Mesenchymal stem cell (in vitro differentiated cells and primary cell): ENCODE measurements around the gene PIR.

ENCODE experiments used
- DNase-seq: peaks from one replicate; pipeline ENCODE4 v3.0.0-alpha.2; 2013
- H2AFZ ChIP-seq: one replicate; pipeline ENCODE4 v1.6.1; 2013; ENCODE audit warnings: low read depth, mild to moderate bottlenecking, control low read depth, inconsistent platforms, low read length, moderate library complexity
- H2AK5ac ChIP-seq: 2 replicates; pipeline ENCODE4 v1.6.1; 2013; ENCODE audit warnings: low read length, moderate library complexity, mild to moderate bottlenecking, inconsistent platforms; ENCODE audit not compliant: severe bottlenecking
- H2BK120ac ChIP-seq: one replicate; pipeline ENCODE4 v1.6.1; 2013; ENCODE audit warnings: low read depth, mild to moderate bottlenecking, inconsistent platforms, low read length, moderate library complexity
- H2BK12ac ChIP-seq, 2 experiments: one replicate each; pipeline ENCODE4 v1.6.1; 2013; ENCODE audit warnings: inconsistent platforms in 2 of 2, low read length in 2 of 2, mild to moderate bottlenecking in 2 of 2, moderate library complexity in 2 of 2, control low read depth in 1 of 2
- H2BK15ac ChIP-seq: one replicate; pipeline ENCODE4 v1.6.1; 2013; ENCODE audit warnings: mild to moderate bottlenecking, low read depth, inconsistent platforms; ENCODE audit not compliant: poor library complexity, severe bottlenecking
- H2BK5ac ChIP-seq: 2 replicates; pipeline ENCODE4 v1.6.1; 2013; ENCODE audit warnings: low read depth, mild to moderate bottlenecking, low read length, control low read depth, inconsistent platforms; ENCODE audit not compliant: poor library complexity, severe bottlenecking
- H3K14ac ChIP-seq, 2 experiments: one replicate each; pipeline ENCODE4 v1.6.1; 2013; ENCODE audit warnings: inconsistent platforms in 2 of 2, low read length in 2 of 2, control low read depth in 1 of 2, mild to moderate bottlenecking in 1 of 2, moderate library complexity in 1 of 2
- H3K18ac ChIP-seq, 2 experiments: one replicate each; pipeline ENCODE4 v1.6.1; 2013; ENCODE audit warnings: inconsistent platforms in 2 of 2, low read length in 2 of 2, control low read depth in 1 of 2, low read depth in 1 of 2, mild to moderate bottlenecking in 1 of 2
- H3K23ac ChIP-seq, 2 experiments: one replicate each; pipeline ENCODE4 v1.6.1; 2013; ENCODE audit warnings: inconsistent platforms in 2 of 2, low read length in 2 of 2, mild to moderate bottlenecking in 2 of 2, moderate library complexity in 2 of 2, control low read depth in 1 of 2
- H3K27ac ChIP-seq: 2 replicates; pipeline ENCODE4 v1.5.1; 2013; ENCODE audit warnings: mild to moderate bottlenecking, moderate library complexity, low read length, control low read depth, inconsistent platforms; ENCODE audit not compliant: poor library complexity, severe bottlenecking
- H3K27me3 ChIP-seq, 2 experiments: 2 replicates each; pipeline versions ENCODE4 v1.6.1 to v1.7.0; 2013; ENCODE audit warnings: low read length in 2 of 2, mild to moderate bottlenecking in 2 of 2, moderate library complexity in 2 of 2, control low read depth in 1 of 2, inconsistent platforms in 1 of 2; ENCODE audit not compliant: control insufficient read depth in 1 of 2, insufficient read depth in 1 of 2
- H3K36me3 ChIP-seq, 2 experiments: 2 replicates each; pipeline versions ENCODE4 v1.6.1 to v1.7.0; 2013; ENCODE audit warnings: low read length in 2 of 2, control low read depth in 1 of 2, inconsistent platforms in 1 of 2, low read depth in 1 of 2, mild to moderate bottlenecking in 1 of 2; ENCODE audit not compliant: insufficient read depth in 2 of 2, control insufficient read depth in 1 of 2
- H3K4ac ChIP-seq, 2 experiments: one replicate each; pipeline ENCODE4 v1.6.1; 2013; ENCODE audit warnings: inconsistent platforms in 2 of 2, low read length in 2 of 2, mild to moderate bottlenecking in 2 of 2, moderate library complexity in 2 of 2, control low read depth in 1 of 2, low read depth in 1 of 2
- H3K4me1 ChIP-seq: 2 replicates; pipeline ENCODE4 v1.6.1; 2013; ENCODE audit warnings: low read depth, low read length, control low read depth; ENCODE audit not compliant: control insufficient read depth, insufficient read depth
- H3K4me2 ChIP-seq: 2 replicates; pipeline ENCODE4 v1.6.1; 2013; ENCODE audit warnings: low read length, mild to moderate bottlenecking, inconsistent platforms; ENCODE audit not compliant: poor library complexity, severe bottlenecking
- H3K4me3 ChIP-seq, 2 experiments: 2 replicates each; pipeline versions ENCODE4 v1.5.1 to v1.7.0; 2013; ENCODE audit warnings: low read length in 2 of 2, mild to moderate bottlenecking in 2 of 2, control low read depth in 1 of 2, low read depth in 1 of 2; ENCODE audit not compliant: insufficient read depth in 1 of 2
- H3K79me1 ChIP-seq: replicated peaks from 2 replicates; pipeline ENCODE4 v1.6.1; 2013; ENCODE audit warnings: mild to moderate bottlenecking, control low read depth, low read length, inconsistent platforms; ENCODE audit not compliant: poor library complexity, severe bottlenecking
- H3K9ac ChIP-seq: 2 replicates; pipeline ENCODE4 v1.7.0; 2013; ENCODE audit warnings: mild to moderate bottlenecking, low read length, moderate library complexity
- H3K9me3 ChIP-seq: 2 replicates; pipeline ENCODE4 v1.7.0; 2013; ENCODE audit warnings: mild to moderate bottlenecking, low read length; ENCODE audit not compliant: control insufficient read depth
- H4K8ac ChIP-seq: one replicate; pipeline ENCODE4 v1.6.1; 2013; ENCODE audit warnings: inconsistent platforms, mild to moderate bottlenecking, low read length, moderate library complexity
- H4K91ac ChIP-seq: one replicate; pipeline ENCODE4 v1.6.1; 2013; ENCODE audit warnings: mild to moderate bottlenecking, low read length, inconsistent platforms
- WGBS: methylation state at CpG from one replicate; pipeline ENCODE4 v1.1.7; 2013; ENCODE audit warnings: mixed read lengths; 5-methylcytosine and 5-hydroxymethylcytosine counted together

Gene PIR

DNA sequence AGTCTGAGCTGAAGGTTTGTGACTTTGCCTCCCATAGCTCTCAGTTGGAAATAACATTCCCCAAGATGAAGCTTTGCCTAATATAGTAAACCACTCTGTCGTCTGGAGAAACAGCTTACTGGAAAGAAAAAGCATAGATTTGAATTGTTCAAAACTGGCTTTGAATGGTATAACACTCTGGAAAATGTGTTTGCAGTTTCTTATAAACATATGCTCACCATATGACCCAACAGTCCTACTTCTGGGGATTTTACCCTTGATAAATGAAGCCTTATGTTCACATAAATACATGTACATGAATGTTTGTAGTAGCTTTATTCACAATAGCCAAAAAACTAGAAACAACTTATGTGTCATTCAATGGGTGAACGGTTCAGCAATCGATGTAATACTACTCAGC is 119.2 kb downstream of the PIR start:
- H3K79me1 ChIP-seq, result no peaks in the 10 kb centered on the region
- no peak overlapping the region for H4K8ac ChIP-seq
- no peak overlapping the region for H3K14ac ChIP-seq
- H3K27ac ChIP-seq, result no peak overlapping the region
- H2BK12ac ChIP-seq, result no peak overlapping the region
- no peak overlapping the region for H2BK5ac ChIP-seq
- no peaks in the 10 kb centered on the region for H3K9me3 ChIP-seq
- no peak overlapping the region for H2BK120ac ChIP-seq
- H3K4me1 ChIP-seq, result no peaks in the 10 kb centered on the region
- H3K36me3 ChIP-seq, result no peaks in the 10 kb centered on the region
- no peak overlapping the region for H3K18ac ChIP-seq
- WGBS, result 100% methylated on average over 1 of the region's 3 CpGs
- no peak overlapping the region for H3K4me2 ChIP-seq
- H2AK5ac ChIP-seq, result no peak overlapping the region
- no peak for DNase-seq
- no peak overlapping the region for H2BK15ac ChIP-seq
- H4K91ac ChIP-seq, result no peak overlapping the region
- no peak overlapping the region for H3K4ac ChIP-seq
- no peak overlapping the region for H2AFZ ChIP-seq
- H3K23ac ChIP-seq, result no peak overlapping the region
- peaks cover 0 to 6% of the 10 kb centered on the region in 2 experiments for H3K27me3 ChIP-seq
- H3K4me3 ChIP-seq, result no peak overlapping the region
- H3K9ac ChIP-seq, result no peak overlapping the region

DNA sequence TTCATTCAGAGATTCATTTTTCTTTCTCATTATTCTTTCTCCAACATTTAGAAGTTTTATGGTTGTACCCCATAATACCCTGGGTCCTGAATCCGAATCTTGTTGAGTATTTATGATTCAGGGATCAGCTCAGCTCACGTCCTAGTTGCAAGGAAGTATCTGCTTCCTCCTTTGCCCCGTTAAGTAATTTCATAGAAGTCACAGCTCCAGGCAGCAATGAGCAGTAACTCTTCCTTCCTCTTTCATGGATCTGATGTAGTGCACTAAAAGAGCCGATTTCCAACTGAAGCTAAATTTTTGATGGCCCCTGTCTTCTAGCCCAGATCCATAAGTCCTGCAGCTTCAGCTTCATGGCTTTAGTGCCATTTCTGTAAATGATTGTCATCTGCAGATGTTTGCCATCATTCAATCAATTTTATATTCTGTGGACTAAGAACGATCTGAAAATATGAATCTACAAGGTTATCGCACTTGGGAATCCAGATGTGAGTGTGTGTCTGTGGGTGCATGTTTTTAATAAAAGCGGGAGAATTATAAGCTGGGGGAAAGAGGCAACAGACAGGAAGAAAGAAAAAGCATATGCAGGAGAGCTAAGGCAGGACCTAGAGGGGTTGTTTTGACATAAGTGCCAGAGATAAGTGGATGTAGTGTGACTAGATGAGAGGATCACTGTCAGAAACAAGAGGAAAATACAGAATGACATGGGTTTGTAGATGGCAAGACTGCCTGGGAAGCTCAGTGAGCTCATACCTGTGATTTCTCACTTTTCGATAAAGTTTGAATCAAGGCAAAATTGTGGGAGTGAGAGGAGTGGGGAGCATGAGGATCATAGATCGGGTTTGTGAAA is 126.4 kb downstream of the PIR start:
- no peaks in the 10 kb centered on the region for H3K36me3 ChIP-seq
- no peak overlapping the region for H3K4ac ChIP-seq
- H3K4me2 ChIP-seq, result no peak overlapping the region
- peaks cover 0 to 10% of the 10 kb centered on the region in 2 experiments for H3K27me3 ChIP-seq
- H2BK15ac ChIP-seq, result no peak overlapping the region
- H2BK12ac ChIP-seq, result no peak overlapping the region
- DNase-seq, result no peak
- no peaks in the 10 kb centered on the region for H3K9me3 ChIP-seq
- WGBS, result 88% methylated on average over 8 of the region's 9 CpGs
- no peak overlapping the region for H2BK5ac ChIP-seq
- no peak overlapping the region for H4K91ac ChIP-seq
- H3K27ac ChIP-seq, result no peak overlapping the region
- H2AFZ ChIP-seq, result no peak overlapping the region
- H3K9ac ChIP-seq, result no peak overlapping the region
- no peak overlapping the region for H3K18ac ChIP-seq
- no peak overlapping the region for H4K8ac ChIP-seq
- no peak overlapping the region for H3K4me3 ChIP-seq
- H2AK5ac ChIP-seq, result no peak overlapping the region
- H3K79me1 ChIP-seq, result no peaks in the 10 kb centered on the region
- no peak overlapping the region for H3K23ac ChIP-seq
- no peak overlapping the region for H2BK120ac ChIP-seq
- H3K14ac ChIP-seq, result no peak overlapping the region
- no peaks in the 10 kb centered on the region for H3K4me1 ChIP-seq

DNA sequence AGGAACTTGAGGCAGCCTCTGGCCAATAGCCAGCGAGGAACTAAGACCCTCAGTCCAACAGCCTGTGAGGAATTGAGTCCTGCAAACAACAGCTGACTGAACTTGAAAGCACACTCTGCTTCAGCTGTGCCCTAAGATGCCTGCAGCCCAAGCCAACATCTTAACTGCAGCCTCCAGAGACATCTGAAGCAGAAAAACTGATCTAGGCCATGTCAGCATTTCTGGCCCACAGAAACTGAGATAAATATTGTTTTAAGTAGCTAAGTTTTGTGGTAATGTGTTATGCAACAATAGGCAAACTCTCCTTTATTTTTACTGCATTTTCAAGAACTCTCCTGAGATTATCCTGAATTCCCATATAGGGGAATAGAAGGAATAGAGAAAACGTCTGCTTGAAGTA is 133.4 kb downstream of the PIR start:
- Histone ChIP-seq H3K4me2 (no peak overlapping the region), H3K18ac (no peak overlapping the region), H4K8ac (no peak overlapping the region), H3K79me1 (no peaks in the 10 kb centered on the region), H2BK12ac (no peak overlapping the region), H4K91ac (no peak overlapping the region), H3K4me1 (no peaks in the 10 kb centered on the region), H3K36me3 (no peaks in the 10 kb centered on the region), H3K27me3 (peaks cover 0 to 4% of the 10 kb centered on the region in 2 experiments), H3K4me3 (no peak overlapping the region), H2AK5ac (no peak overlapping the region), H3K27ac (no peak overlapping the region), H3K9ac (no peak overlapping the region), H2BK5ac (no peak overlapping the region), H3K4ac (no peak overlapping the region), H2BK120ac (no peak overlapping the region), H3K23ac (no peak overlapping the region), H2AFZ (no peak overlapping the region), H3K9me3 (no peaks in the 10 kb centered on the region), H2BK15ac (no peak overlapping the region), H3K14ac (no peak overlapping the region)
- WGBS, result 100% methylated on average over 1 of the region's 2 CpGs
- DNase-seq, result no peak

- no peaks in the 10 kb centered on the region for H3K4me1 ChIP-seq
- H2BK120ac ChIP-seq, result no peak overlapping the region
- WGBS, result no CpG with 5 or more reads among the region's 2 CpGs
- no peak overlapping the region for H3K14ac ChIP-seq
- no peak overlapping the region for H3K9ac ChIP-seq
- H3K18ac ChIP-seq, result no peak overlapping the region
- no peak overlapping the region for H2AK5ac ChIP-seq
- H3K27me3 ChIP-seq, result peaks cover 0 to 4% of the 10 kb centered on the region in 2 experiments
- no peak overlapping the region for H2BK15ac ChIP-seq
- H3K36me3 ChIP-seq, result no peaks in the 10 kb centered on the region
- no peak overlapping the region for H2BK5ac ChIP-seq
- no peak overlapping the region for H2BK12ac ChIP-seq
- H3K79me1 ChIP-seq, result no peaks in the 10 kb centered on the region
- DNase-seq, result no peak
- H2AFZ ChIP-seq, result no peak overlapping the region
- H4K8ac ChIP-seq, result no peak overlapping the region
- H3K23ac ChIP-seq, result no peak overlapping the region
- H4K91ac ChIP-seq, result no peak overlapping the region
- no peak overlapping the region for H3K27ac ChIP-seq
- no peak overlapping the region for H3K4ac ChIP-seq
- no peak overlapping the region for H3K4me2 ChIP-seq
- H3K9me3 ChIP-seq, result no peaks in the 10 kb centered on the region
- no peak overlapping the region for H3K4me3 ChIP-seq
Measured at GRCh38 chrX:15358533-15358932, 134.6 kb downstream of the PIR start.
